Esophagus (tissue), 2 donors: ENCODE results near the gene IFIT1B. TPM values are rescaled to one million over a fixed set of nuclear protein-coding genes. Genes with fewer than 3 reads are reported as not detected.

Experiments
- H3K27ac ChIP-seq, 2 donors: one replicate each; pipeline ENCODE4 v1.5.1; 2013; ENCODE audit warnings: low read depth in 2 of 2, mild to moderate bottlenecking in 2 of 2, inconsistent platforms in 1 of 2, low read length in 1 of 2, moderate library complexity in 1 of 2
- H3K27me3 ChIP-seq, 2 donors: one replicate each; pipeline ENCODE4 v1.6.1; 2013; ENCODE audit warnings: low read length in 2 of 2, control low read depth in 1 of 2, mild to moderate bottlenecking in 1 of 2; ENCODE audit not compliant: insufficient read depth in 2 of 2, control insufficient read depth in 1 of 2
- H3K36me3 ChIP-seq, 2 donors: one replicate each; pipeline ENCODE4 v1.6.1; 2013; ENCODE audit warnings: low read length in 1 of 2; ENCODE audit not compliant: control insufficient read depth in 2 of 2, insufficient read depth in 2 of 2
- H3K4me1 ChIP-seq, 2 donors: one replicate each; pipeline ENCODE4 v1.6.1; 2013; ENCODE audit warnings: low read length in 1 of 2; ENCODE audit not compliant: control insufficient read depth in 2 of 2, insufficient read depth in 2 of 2
- H3K4me3 ChIP-seq, 2 donors: one replicate each; pipeline ENCODE4 v1.5.1; 2013; ENCODE audit warnings: low read length in 2 of 2, mild to moderate bottlenecking in 2 of 2, low read depth in 1 of 2, moderate library complexity in 1 of 2
- H3K9me3 ChIP-seq, 2 donors: one replicate each; pipeline ENCODE4 v1.6.1; 2013; ENCODE audit warnings: mild to moderate bottlenecking in 2 of 2, low read depth in 1 of 2, low read length in 1 of 2, moderate library complexity in 1 of 2; ENCODE audit not compliant: control insufficient read depth in 2 of 2, insufficient read depth in 1 of 2
- WGBS, 2 donors: extraction: QIAGEN DNeasy Blood & Tissue Kit; methylation state at CpG; one replicate each; pipeline ENCODE4 v1.1.7; 2013; 5-methylcytosine and 5-hydroxymethylcytosine counted together
- polyA plus RNA-seq, 2 donors: library from polyadenylated mRNA; stranded (reverse); fragments of 200-250 nt; gene quantifications; one replicate each; pipeline ENCODE4 v1.2.3, GENCODE V29; 2013
- donor health status: healthy with polysubstance abuse.
- donor health status: Bipolar disorder and iron deficiency.

Gene IFIT1B
- polyA plus RNA-seq, 2 donors, result not detected

GRCh38 chr10:89357975-89358374, 19.9 kb upstream of the IFIT1B start:
- H3K9me3 ChIP-seq, result no peaks in the 10 kb centered on the region
- no peaks in the 10 kb centered on the region for H3K36me3 ChIP-seq
- whole genome bisulfite sequencing, 2 donors, result 86 to 90% methylated on average over 2 of the region's 2 CpGs

GRCh38 chr10:89360157-89360556, 17.7 kb upstream of the IFIT1B start:
- no peaks in the 10 kb centered on the region for H3K36me3 ChIP-seq
- no peak overlapping the region for H3K27ac ChIP-seq
- H3K4me1 ChIP-seq, result no peaks in the 10 kb centered on the region
- H3K9me3 ChIP-seq, result no peaks in the 10 kb centered on the region
- no peaks in the 10 kb centered on the region for H3K27me3 ChIP-seq
- H3K4me3 ChIP-seq, result no peak overlapping the region

More at GRCh38 chr10:89357975-89358374, 19.9 kb upstream of the IFIT1B start:
- no peak overlapping the region for H3K27ac ChIP-seq
- no peaks in the 10 kb centered on the region for H3K27me3 ChIP-seq
- H3K4me1 ChIP-seq, result no peaks in the 10 kb centered on the region
- H3K4me3 ChIP-seq, result no peak overlapping the region

- no peaks in the 10 kb centered on the region for H3K36me3 ChIP-seq
- H3K27me3 ChIP-seq, result no peaks in the 10 kb centered on the region
- H3K27ac ChIP-seq, result no peak overlapping the region
- H3K9me3 ChIP-seq, result no peaks in the 10 kb centered on the region
- H3K4me1 ChIP-seq, result no peaks in the 10 kb centered on the region
- no peak overlapping the region for H3K4me3 ChIP-seq
Measured at GRCh38 chr10:89362929-89363328, 14.9 kb upstream of the IFIT1B start.

GRCh38 chr10:89363729-89364442, 14.0 kb upstream of the IFIT1B start:
- H3K4me1 ChIP-seq, result no peaks in the 10 kb centered on the region
- 80 to 86% methylated on average over 6 of the region's 6 CpGs for WGBS, 2 donors
- no peak overlapping the region for H3K4me3 ChIP-seq
- no peaks in the 10 kb centered on the region for H3K36me3 ChIP-seq
- no peaks in the 10 kb centered on the region for H3K9me3 ChIP-seq
- no peak overlapping the region for H3K27ac ChIP-seq
- no peaks in the 10 kb centered on the region for H3K27me3 ChIP-seq

GRCh38 chr10:89364531-89364930, 13.3 kb upstream of the IFIT1B start:
- H3K27me3 ChIP-seq, result no peaks in the 10 kb centered on the region
- no peak overlapping the region for H3K4me3 ChIP-seq
- H3K9me3 ChIP-seq, result no peaks in the 10 kb centered on the region
- WGBS, 2 donors, result 91 to 100% methylated on average over 1 of the region's 1 CpG
- H3K27ac ChIP-seq, result no peak overlapping the region
- H3K4me1 ChIP-seq, result no peaks in the 10 kb centered on the region
- no peaks in the 10 kb centered on the region for H3K36me3 ChIP-seq

GRCh38 chr10:89367529-89367928, 10.3 kb upstream of the IFIT1B start:
- H3K4me1 ChIP-seq, result no peaks in the 10 kb centered on the region
- H3K27me3 ChIP-seq, result no peaks in the 10 kb centered on the region
- H3K36me3 ChIP-seq, result no peaks in the 10 kb centered on the region
- no peak overlapping the region for H3K4me3 ChIP-seq
- 61 to 70% methylated on average over 4 of the region's 4 CpGs for WGBS, 2 donors
- H3K9me3 ChIP-seq, result no peaks in the 10 kb centered on the region
- H3K27ac ChIP-seq, result no peak overlapping the region

- 59 to 62% methylated on average over 1 of the region's 1 CpG for WGBS, 2 donors
- H3K4me1 ChIP-seq, result no peaks in the 10 kb centered on the region
- no peaks in the 10 kb centered on the region for H3K9me3 ChIP-seq
- H3K27ac ChIP-seq, result no peak overlapping the region
- H3K36me3 ChIP-seq, result no peaks in the 10 kb centered on the region
- no peaks in the 10 kb centered on the region for H3K27me3 ChIP-seq
- no peak overlapping the region for H3K4me3 ChIP-seq
Measured at GRCh38 chr10:89368129-89368528, 9.7 kb upstream of the IFIT1B start.

- no peaks in the 10 kb centered on the region for H3K9me3 ChIP-seq
- H3K36me3 ChIP-seq, result no peaks in the 10 kb centered on the region
- no peaks in the 10 kb centered on the region for H3K27me3 ChIP-seq
- no peak overlapping the region for H3K4me3 ChIP-seq
- WGBS, 2 donors, result 63 to 65% methylated on average over 5 of the region's 5 CpGs
- H3K4me1 ChIP-seq, result no peaks in the 10 kb centered on the region
- H3K27ac ChIP-seq, result no peak overlapping the region
Measured at GRCh38 chr10:89369156-89370105, 8.4 kb upstream of the IFIT1B start.

GRCh38 chr10:89371079-89371478, 6.8 kb upstream of the IFIT1B start:
- Histone ChIP-seq H3K27ac (no peak overlapping the region), H3K4me3 (no peak overlapping the region), H3K27me3 (no peaks in the 10 kb centered on the region), H3K36me3 (no peaks in the 10 kb centered on the region), H3K4me1 (no peaks in the 10 kb centered on the region), H3K9me3 (no peaks in the 10 kb centered on the region)
